GM21360 (cell line): ENCODE data around the gene SETBP1.

Experiments
- ATAC-seq: cut with Tn5 transposase; IDR thresholded peaks from one replicate; pipeline ENCODE4 v1.9.1; 2021; ENCODE audit warnings: mild to moderate bottlenecking, moderate library complexity; ENCODE audit not compliant: unreplicated experiment

The SETBP1 gene

GRCh38 chr18:44680273-44681075, at the start of gene SETBP1:
Gene SETBP1, plus strand, starts transcription at chr18:44680888. Its CDS starts 20,459 bp downstream, at chr18:44701347.
- ATAC-seq: no peak

DNA sequence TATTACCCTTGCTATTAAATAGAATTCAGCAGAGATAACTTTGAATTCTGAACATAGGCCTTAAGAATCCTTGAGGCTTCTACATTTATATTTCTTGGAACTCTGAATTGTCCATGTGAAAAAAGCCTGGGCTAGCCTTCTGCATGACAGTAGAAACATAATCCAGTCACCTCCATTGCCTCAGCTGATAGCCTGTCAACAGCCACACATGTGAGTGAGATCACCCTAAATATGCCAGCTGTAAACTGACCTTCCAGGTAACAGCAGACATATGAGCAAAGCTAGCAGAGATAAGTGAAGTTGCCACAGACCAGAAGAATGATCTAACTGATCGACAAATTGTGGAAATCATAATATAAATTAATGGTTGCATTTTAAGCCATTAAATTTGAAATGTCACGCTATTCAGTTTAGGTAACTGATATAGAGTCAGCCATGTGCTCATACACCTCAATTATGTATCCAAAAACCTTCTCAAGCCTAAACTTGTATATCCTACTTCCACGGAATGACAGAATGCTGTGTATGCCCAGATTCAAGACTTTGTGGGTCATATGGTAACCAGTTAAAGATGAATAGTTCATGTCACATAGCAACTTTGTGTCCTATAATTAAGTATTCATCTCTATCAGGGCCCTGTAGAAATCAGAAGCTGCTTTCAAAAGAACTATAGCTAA, 48.1 kb upstream of the SETBP1 start:
- no peak for ATAC-seq

DNA sequence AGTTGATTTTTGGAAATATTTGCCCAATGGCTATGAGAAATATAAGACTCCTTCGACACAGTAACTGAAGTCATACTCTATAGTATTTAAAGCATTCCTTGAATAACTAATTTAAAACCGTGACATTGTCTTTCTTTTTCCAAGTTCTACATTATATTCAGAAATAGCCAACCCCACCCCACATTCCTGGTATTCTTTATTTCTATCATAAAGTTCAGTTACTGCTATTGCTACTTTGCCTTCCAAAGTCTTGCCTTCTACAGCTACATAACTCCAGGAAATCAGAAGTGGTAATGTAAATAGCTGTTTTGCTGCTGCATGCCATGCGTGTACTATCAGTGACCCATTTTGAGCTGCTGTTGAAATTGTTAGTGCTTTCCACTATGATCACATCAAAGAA, 45.1 kb upstream of the SETBP1 start:
- no peak for ATAC-seq

DNA sequence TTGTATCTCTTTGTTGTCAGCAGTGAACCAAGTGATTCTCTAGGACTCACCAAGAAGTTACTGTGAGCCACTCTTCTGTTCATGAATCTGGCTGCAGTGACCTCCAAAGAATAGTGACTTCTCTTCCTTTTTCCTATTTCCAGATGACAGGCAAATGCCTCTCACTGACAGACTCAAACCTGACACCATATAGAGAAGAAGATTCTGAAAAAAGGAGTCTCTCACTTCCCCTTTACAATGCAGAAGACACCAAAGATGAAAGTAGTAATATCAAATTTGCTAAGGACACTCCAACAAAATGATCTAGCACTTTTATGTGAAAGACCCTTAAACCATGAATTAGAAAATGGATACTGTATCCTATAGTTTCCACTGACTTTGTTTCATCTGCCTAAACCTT, 44.4 kb upstream of the SETBP1 start:
- ATAC-seq: peak; percentile 85

DNA sequence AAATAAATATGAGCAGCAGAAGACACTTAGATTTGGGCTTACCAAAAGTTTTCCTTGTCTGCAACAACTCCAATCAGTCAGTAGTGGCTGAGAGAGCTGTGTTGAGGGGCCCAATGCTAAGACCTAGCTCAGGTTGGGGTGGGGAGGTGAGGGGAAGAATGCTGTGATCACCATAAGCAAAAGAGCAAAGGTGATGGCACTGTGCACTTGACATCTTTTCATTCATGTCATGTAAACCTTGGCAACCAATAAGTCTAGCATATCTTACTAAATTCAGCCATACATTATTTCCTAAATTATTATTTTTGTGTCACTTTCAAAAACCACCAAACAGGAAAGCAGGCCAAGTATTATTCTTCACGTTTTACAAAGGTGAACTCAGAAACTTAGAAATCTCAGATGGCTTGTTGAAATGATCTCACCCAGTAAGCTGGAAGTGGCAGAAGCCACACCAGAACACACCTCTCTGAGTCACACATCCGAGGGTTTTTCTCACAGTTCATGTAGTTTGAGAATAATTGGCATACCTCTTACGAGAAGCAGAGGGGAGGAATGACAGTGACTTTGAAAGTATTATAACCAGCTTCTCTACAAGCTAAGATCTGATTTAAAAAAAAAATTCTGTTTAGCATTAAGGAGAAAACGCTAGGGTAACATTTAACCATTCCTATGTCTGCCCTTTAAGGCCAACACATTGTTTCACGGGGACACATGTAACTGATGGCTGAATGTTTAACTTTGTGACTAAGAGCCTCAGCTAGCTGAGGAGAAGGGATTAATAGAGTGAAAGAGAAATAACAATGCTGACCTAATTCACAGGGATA, 43.3 kb upstream of the SETBP1 start:
- ATAC-seq: no peak

DNA sequence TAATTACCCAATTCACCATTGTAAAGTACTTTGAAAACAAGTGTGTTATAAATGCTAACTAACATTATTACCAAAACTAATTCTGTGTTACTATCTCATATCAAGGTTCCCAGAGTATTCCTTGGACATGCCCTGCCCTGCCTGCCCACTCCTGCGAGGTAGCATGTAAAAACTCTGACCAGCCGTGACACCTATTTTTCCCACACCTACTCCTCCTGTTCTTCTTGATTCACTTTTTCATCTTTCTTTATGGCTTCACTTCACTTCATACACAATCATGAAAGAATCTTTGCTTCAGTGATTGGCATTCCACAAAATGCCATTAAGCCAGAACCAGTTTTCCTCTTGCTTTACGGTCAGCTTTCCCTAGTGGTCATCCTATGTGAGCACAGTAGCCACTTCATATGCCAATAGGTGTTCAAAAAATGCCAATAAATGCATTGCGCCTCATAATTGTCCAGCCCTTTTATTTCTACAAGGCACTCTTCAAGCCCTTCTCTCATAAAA, 42.6 kb upstream of the SETBP1 start:
- no peak for ATAC-seq

- ATAC-seq: no peak
Measured at GRCh38 chr18:44638811-44639210, 41.9 kb upstream of the SETBP1 start.

DNA sequence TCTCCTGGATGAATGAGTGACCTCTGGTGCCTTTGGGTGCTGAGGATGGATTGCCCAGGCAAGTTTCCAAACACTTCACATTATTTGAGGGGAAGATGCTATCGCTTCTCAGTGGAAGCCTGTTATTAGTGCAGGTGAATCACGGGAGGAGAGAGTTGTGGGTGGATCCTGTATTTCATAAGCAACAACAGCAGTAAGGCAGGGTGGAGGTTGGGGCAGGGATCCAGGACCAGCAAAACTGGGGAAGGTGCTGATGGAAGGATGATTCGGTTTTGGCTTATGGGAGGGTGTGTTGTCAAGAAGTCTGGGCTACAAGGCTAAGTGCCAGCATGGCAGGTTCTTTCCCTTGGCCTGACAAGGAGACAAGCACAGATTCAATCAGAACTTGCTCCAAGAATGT, 37.7 kb upstream of the SETBP1 start:
- no peak for ATAC-seq

DNA sequence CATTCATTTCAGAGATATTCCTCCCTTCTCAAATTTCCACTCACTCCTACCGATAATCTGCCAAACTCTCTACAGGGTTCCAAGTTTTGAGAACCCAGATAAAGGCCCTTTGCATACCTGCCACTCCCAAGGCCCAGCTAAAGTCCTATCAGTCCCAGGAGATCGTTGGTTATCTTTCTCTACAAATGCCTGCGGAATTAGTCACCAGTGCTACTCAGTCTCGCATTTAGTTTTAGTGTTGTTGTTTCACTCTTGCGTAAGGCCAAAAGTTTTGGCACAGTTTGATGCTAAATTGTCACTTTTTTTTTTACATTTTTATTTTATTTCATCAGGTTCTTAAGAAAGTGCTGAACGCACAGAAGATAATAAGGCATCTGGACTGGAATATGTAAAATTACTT, 29.2 kb upstream of the SETBP1 start:
- no peak for ATAC-seq

DNA sequence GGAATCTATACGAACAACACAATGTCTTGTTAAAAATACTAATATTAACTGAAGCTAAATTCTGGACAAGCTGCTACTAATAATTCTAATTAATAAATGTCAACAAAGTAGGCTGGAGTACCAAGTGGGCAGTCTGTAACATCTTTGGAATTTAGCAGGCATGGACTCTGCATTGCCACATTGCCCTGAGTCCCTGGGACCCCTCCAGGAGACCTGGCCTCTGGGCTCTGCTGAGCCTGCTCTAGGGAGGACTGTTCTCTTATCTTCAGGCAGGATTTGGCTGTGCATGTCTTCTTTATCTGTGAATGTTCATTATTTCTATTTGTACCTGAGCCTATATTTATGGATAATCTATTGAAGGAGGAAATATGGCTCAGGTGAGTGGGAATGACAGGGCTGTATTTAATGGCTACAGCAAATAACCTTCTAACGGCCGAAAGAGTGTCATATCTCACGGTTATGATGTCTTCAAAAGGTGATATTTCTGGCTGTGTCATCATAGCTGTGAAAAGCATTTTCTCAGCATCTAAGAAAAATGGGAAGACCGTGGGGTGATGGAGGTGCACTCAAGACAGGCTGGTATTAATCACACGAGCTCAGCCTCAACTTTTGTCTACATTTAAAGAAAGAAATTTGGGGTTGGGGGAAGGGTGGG, 28.6 kb upstream of the SETBP1 start:
- no peak for ATAC-seq

- ATAC-seq: no peak
Measured at GRCh38 chr18:44652722-44653121, 28.0 kb upstream of the SETBP1 start.

DNA sequence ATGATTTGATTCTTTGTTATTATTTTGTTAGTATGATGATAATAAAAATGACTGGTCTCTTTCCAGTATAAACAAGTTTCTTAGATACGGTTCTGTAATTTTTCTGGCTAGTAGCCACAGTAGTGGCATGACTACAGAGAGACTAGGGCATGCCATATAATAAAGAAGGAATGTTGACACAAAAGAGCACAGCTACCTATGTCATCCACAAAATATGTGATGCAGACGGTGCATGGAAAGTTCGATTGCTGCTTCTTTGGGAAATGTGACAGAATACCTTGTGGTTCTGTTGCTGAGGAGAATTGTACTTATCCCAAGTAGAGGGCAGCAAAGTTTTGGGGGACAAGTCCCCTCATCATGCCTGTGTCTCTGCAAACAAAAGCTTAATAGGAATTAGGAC, 26.1 kb upstream of the SETBP1 start:
- ATAC-seq: no peak

- no peak for ATAC-seq
Measured at GRCh38 chr18:44655435-44655834, 25.3 kb upstream of the SETBP1 start.

DNA sequence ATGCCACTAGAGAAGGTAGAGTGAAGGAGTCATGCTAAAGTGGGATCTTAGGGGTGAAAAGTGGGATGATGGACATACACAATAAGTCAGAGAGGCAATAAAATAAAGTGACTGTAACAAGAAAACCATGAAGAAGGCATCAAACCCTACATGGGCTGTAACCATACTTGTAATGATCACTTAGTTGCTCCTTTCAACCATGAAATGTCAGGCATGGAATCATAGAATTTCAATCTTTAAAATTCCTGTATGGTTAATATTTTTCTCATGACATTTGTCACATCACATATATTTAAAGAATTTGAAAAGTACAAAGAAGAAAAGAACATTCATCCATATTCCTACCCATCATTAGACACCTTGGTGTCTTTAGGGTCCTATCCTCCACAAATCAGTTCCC, 20.9 kb upstream of the SETBP1 start:
- no peak for ATAC-seq

DNA sequence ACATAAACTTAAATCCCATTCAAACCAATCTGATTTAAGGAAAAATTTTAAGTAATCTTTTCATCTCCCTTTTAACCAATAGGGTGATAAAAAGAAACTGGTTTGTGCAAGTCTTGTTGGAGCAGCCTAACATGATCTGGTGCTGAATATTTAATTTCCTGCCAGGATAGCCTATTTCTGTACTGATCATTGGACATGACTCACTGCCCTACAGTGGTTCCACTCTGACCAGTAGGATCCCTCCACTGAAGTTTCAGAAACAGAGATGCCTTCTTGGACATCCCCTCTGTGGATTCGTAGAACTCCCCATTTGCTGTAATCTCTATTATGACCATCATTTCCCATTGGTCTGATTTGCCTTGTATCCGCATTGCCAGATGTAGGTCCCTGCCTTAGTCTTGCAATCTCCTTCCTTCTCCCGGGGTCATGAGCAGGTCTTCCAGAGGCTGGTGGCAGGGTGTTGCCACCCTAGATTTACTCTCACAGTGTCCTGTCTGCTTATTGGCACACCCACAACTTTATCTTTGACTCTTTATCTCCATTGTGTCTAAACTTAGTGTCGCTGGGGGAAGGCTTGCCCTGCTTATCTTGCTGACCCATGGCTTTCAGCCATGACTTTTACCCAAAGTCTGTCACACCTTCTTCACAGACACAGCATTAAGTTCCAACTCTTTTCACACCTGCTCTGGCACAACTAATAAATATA, 12.3 kb upstream of the SETBP1 start:
- ATAC-seq: no peak

GRCh38 chr18:44671914-44672313, 8.8 kb upstream of the SETBP1 start:
- no peak for ATAC-seq

DNA sequence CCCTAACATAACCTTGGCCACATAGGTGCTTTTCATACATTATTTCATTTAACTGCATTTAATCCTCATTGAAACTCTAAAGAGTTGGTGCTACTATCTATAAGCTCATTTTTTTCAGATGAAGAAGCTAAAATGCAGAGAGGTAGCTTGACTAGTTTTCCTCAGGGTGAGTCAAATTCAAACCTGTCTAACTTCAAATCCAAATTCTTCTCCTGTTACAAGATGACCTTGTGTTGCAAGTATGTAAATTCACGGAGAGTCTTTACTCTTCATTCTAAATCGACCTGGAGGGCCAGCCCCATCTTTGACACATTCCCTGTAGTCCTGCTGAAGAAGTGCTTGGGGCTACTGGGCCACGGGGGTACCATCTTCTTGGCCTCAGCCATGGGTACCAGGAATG, 8.2 kb upstream of the SETBP1 start:
- no peak for ATAC-seq

DNA sequence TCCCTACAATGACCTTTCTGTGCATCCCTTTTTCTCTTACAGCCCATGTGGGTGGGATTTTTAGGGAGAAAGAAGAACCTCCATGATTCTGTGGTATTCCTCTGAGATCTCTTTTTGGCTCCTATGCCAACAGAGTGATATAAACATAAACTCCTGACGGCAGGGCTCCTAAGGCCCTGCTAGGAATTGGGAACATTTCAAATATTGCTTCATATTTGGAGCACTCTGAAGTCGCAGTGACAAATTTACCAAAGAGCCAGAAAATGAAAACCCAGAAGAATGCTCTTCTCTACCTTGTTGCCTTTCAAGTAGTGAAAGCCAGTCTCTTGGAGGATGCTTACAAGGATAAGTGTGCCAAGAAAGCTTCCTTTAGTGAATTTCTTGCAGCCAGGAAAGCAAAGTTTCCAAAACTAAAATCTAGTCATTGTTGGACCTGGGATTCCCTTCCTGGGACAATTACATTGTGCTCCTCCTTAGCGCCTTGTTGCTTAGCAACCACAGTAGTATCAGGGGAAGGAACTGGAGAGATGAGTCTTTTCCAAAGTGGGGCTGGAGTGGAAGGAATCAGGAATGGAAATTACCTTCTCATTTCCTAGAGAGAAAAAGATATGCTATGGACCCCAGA, 7.3 kb upstream of the SETBP1 start:
- ATAC-seq: no peak

DNA sequence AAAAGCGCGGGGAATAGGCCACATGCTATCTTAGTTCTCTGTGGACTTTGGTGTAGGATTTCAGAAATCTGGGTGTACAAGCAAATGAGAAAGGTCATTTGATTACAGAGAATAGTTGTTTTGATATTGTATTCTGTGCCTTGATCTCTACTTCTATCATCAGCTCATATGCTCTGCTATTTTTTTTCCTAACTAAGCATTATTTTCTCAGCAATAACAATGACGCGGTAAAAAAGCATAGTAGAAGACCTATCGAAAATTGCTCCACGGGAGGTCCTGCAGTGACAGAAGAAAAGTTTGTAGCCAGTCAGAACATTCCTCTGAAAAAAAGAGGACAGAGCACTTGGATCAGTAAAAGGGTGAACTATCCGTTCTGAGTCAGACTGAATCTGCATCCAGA, 2.8 kb upstream of the SETBP1 start:
- ATAC-seq: no peak

DNA sequence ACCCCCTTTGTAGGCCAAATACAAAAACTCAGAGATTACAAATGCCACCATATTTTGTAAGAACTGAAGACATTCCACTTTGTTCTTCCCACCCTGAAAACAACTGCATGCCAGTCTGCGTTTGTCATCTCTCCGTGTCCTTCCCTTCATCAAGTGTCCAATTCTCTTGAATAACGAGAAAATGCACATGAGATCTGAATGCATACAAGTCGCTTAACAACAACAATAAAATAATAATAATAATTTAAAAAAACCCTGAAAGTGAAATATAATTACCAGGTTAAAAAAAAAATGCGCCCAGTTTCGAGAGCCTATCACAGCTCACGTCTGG, 2.0 kb upstream of the SETBP1 start:
- ATAC-seq: no peak
